ENCODE results near the gene MECP2. TPM values are rescaled to one million over a fixed set of nuclear protein-coding genes. Genes with fewer than 3 reads are reported as not detected.

Gene MECP2
- total RNA-seq, 1 experiment from 2014 or later, result 33.0 TPM

GRCh38 chrX:154039577-154039976 lies 57.9 kb downstream of the MECP2 start:
- DNase-seq (ENCODE audit: extremely low read depth, low read depth), result no peak

- DNase-seq (ENCODE audit: extremely low read depth, low read depth), result no peak
These were observed 58.9 kb downstream of the MECP2 start for GRCh38 chrX:154038656-154039055.

- no peak for DNase-seq (ENCODE audit: extremely low read depth, low read depth)
These were observed 59.8 kb downstream of the MECP2 start for GRCh38 chrX:154037754-154038153.

- DNase-seq (ENCODE audit: extremely low read depth, low read depth), result no peak
These were observed 61.0 kb downstream of the MECP2 start for GRCh38 chrX:154036513-154036912.

GRCh38 chrX:154033848-154034247 lies 63.7 kb downstream of the MECP2 start:
- no peak for DNase-seq (ENCODE audit: extremely low read depth, low read depth)

DNA sequence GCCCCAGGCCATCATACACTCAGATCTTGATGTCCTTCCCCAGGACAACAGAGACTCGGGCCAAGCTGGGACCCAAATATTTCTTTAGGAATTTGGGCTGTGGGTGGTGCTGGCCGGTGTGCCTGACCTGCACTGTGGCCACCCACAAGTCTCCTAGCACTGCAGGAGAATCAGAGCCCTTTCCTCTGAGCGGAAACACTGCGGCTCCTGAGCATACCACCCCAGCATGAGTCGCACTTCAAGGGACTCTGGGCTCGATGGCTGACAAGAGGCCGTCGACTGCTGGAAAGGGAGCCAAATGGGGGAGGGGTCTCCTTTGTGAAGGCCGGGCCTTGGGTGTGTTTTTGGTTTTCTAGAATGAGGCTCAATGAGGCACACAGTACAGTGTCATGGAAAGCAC lies 64.9 kb downstream of the MECP2 start:
- no peak for DNase-seq (ENCODE audit: extremely low read depth, low read depth)

DNA sequence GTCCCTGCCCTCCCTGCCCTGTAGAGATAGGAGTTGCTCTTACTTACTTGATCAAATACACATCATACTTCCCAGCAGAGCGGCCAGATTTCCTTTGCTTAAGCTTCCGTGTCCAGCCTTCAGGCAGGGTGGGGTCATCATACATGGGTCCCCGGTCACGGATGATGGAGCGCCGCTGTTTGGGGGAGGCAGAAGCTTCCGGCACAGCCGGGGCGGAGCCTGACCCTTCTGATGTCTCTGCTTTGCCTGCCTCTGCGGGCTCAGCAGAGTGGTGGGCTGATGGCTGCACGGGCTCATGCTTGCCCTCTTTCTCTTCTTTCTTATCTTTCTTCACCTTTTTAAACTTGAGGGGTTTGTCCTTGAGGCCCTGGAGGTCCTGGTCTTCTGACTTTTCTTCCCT lies 65.4 kb downstream of the MECP2 start:
- DNase-seq (ENCODE audit: extremely low read depth, low read depth), result no peak

DNA sequence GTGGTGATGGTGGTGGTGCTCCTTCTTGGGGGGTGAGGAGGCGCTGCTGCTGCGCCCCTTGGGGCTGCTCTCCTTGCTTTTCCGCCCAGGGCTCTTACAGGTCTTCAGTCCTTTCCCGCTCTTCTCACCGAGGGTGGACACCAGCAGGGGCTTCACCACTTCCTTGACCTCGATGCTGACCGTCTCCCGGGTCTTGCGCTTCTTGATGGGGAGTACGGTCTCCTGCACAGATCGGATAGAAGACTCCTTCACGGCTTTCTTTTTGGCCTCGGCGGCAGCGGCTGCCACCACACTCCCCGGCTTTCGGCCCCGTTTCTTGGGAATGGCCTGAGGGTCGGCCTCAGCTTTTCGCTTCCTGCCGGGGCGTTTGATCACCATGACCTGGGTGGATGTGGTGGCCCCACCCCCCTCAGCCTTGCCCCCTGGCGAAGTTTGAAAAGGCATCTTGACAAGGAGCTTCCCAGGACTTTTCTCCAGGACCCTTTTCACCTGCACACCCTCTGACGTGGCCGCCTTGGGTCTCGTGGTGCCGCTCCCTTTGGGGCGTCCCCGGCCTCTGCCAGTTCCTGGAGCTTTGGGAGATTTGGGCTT lies 66.7 kb downstream of the MECP2 start:
- no peak for DNase-seq (ENCODE audit: extremely low read depth, low read depth)

DNA sequence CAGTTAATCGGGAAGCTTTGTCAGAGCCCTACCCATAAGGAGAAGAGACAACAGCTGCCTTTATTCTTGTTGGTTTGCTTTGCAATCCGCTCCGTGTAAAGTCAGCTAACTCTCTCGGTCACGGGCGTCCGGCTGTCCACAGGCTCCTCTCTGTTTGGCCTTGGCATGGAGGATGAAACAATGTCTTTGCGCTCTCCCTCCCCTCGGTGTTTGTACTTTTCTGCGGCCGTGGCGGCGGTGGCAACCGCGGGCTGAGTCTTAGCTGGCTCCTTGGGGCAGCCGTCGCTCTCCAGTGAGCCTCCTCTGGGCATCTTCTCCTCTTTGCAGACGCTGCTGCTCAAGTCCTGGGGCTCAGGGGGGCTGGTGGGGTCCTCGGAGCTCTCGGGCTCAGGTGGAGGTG lies 67.3 kb downstream of the MECP2 start:
- DNase-seq (ENCODE audit: extremely low read depth, low read depth), result no peak

DNA sequence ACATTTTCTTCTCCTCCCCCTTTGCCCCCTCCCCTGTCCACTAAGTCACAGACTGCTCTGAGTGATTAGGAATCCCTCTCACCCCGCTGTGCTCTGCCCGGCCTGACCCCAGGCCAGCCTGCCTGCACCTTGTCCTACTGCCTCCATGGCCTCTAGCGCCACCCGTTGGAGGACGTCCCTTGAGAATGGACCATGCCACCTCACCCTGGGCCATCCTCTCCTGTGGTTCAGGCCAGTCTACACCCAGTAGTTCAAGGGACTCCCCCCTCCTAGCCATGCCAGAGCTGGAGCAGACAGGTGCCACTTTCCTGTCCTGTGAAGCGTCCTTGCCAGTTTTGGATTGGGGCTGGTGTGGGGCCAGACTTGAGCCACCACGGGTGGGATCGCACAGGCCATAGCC lies 68.1 kb downstream of the MECP2 start:
- DNase-seq (ENCODE audit: extremely low read depth, low read depth), result no peak

DNA sequence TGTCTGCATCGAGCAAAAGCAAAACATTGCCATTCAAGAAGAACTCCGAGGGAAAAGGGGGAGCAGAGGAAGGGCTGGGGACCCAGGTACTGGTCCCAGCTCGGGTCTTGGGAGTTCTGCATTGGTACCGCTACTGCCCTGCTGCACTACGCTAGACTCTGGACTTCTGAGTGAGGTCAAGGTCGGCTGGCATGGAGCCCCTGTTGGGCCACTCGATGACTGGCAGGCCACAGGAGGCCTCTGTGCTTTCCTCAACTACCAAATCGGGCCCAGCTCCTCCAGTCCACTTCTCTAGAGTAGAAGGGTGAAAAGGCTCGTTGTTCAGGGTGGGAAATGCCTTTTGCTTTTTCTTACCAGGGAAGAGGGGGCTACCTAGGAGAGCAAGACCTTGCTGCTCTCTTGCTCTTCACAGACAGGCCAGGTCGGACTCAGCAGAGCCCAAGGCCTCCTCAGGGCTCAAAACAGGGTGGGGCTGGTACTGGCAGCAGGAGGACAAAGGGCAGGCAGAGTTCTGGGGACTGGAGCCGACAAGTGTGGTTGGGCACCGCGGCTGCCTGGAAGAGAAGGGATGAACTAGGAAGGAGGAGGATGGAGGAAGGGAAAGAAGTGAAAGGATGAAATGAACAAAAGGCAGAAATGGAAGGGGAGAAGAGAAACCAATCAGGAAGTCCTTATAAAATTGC lies 68.9 kb downstream of the MECP2 start:
- no peak for DNase-seq (ENCODE audit: extremely low read depth, low read depth)

DNA sequence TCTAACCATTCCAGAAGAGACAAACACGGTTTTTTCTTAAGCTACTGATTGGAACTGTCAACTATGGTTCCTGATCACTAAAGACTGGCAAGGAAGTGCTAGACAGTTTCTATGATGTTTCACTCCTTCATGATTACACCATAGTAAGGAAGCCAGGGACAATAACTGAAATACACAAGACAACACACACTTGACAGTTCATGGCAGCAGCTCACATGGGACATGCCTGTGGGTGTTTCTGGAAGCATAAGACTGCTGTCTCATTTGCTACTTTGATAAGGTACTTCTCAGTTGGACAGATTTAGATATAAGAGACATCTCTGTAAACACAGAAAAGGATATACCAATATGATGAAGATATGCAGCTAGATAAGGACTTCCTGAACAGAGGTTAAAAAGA lies 69.5 kb downstream of the MECP2 start:
- no peak for DNase-seq (ENCODE audit: extremely low read depth, low read depth)

- no peak for DNase-seq (ENCODE audit: extremely low read depth, low read depth)
These were observed 70.5 kb downstream of the MECP2 start for GRCh38 chrX:154027022-154027402.

DNA sequence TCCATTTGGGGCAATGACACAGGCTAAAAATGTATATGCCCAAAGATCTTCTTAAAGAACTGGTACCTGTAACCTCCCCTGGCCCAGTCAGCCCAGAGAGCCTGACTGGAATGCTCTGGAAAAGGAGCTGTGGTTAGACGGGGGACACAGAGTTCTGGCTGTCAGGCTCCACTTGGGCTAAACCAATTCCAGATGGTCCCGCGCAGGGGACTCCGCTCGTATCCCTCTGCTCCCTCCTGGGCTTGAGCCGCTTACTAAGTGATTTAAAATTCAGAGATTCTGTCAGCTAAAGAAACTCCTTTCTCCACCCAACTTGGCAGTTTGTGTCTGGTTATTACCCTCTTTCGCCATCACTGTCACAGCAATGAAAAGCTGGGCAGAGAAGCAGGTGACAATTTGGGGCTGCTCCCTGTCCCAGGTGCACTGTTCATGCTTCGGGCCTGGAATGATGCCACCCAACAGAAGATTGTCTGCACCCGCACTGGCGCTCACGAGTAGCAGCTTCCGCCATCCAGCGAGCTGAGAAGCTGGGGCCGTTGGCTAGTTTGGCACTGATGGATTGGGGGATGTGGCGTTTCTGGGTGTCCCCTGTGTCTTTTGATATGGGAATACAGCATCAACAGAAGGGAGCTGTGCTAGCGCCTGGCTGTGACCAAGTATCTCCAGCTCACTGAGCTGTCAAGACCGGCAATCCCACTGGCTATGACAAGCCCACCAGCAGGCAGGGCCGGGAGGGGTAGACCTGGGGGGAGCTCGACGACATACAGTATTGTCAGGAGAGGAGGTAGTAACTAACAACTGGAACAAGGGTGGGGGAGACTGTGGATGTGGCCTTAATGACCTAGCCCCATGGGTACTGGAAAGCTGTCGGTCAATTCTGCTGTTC lies 71.1 kb downstream of the MECP2 start:
- DNase-seq (ENCODE audit: extremely low read depth, low read depth), result no peak

- DNase-seq (ENCODE audit: extremely low read depth, low read depth), result no peak
These were observed 72.3 kb downstream of the MECP2 start for GRCh38 chrX:154025230-154025629.

DNA sequence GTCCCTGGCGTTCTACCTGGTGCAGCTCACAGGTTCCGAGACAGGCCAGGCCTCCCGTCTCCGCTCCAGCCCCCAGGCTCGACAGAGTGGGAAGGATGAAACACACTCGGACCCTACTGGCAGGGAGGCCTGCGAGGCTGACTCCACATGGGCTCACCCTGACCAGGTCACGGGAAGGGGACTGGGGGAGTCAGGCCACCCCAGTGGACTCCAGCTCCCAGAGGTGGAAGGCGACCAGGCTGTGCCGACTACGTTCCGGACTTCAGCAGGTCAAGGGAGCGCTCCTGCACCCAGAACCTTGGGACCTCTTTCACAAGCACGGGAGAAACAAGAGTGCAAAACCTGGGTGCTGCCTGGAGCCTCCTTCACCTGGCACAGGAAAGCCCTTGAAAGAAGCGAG lies 73.2 kb downstream of the MECP2 start:
- no peak for DNase-seq (ENCODE audit: extremely low read depth, low read depth)

- no peak for DNase-seq (ENCODE audit: extremely low read depth, low read depth)
These were observed 74.1 kb downstream of the MECP2 start for GRCh38 chrX:154023276-154024000.

DNA sequence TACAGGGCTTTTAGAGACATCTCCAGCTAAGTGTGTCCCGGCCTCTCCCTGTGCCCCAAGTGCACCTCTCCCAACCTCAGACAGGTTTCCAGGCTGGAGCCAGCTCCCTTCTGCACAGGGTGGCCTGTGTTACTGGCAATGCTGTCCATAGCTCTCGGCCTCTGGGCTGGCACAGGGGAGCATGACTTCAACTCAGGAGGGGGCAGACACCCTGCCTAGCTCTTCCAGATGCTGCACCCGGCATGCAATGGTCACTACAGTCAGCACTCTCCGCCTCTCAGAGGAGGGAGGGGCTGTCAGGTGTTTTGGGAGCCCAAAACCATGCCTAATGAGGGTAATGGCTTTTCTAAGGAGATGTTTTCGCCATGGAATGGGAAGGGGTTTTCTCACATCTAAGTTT lies 75.4 kb downstream of the MECP2 start:
- DNase-seq (ENCODE audit: extremely low read depth, low read depth), result no peak

DNA sequence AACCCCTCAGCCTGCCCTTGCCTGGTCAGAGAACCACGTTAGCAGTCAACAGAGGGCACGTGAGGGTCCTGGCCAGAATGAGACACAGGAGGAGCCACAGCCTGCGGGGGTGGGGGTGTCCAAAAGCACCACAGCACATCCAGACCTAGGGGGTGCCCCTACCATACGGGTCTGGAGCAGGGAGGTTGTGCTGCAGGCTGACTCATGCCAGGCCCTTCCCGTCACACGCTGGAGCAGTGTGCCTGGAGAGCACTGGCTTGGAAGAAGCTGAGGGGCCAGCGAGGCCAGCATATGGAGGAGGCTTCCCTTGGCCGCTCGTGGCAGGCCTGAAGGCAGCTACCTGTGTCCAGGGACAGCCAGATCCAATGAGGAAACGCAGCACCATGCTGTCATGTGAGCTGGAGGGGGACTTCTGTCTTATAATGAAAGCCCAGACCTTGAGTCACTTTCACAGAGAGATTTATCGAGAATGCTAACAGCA lies 76.3 kb downstream of the MECP2 start:
- DNase-seq (ENCODE audit: extremely low read depth, low read depth), result no peak

DNA sequence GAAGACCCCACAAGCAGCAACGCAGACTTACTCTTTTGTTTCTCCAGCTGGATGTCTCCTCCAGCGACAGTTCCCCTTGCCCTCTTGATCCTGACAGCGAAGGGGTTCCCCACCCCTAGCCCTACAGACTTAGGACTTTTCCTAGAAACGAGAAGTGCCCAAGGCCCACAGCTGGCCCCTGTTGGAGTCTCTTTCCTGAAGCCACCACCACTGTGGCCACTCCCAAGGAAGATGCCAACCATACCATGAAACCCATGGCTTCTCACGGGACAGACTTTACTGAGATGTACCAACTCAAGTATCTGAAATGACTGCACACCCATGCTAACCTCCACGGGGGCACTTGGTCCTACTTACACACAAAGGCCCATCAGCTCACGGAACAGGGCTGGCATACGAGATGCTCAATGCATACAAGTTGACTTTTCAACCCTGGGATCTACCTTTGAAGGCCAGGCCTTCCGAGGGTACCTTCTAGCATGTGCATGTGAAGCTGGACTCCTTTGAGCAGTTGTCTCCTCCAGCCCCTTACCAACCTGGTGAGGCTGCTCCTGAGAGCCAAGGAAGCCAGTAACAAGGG lies 76.9 kb downstream of the MECP2 start:
- no peak for DNase-seq (ENCODE audit: extremely low read depth, low read depth)
